Muscle layer of colon (tissue), 2 donors: ENCODE results near the gene HTR4.
A peak's percentile ranks its signal among the peaks of the same experiment; 100 is the strongest.

Source experiments
- H3K27ac ChIP-seq: one replicate; pipeline ENCODE4 v1.7.0; 2013; ENCODE audit warnings: low read depth, mild to moderate bottlenecking, low read length, moderate library complexity
- H3K27me3 ChIP-seq, 2 donors: one replicate each; pipeline ENCODE4 v1.7.0; 2013; ENCODE audit warnings: low read length in 2 of 2, mild to moderate bottlenecking in 2 of 2; ENCODE audit not compliant: insufficient read depth in 2 of 2, control insufficient read depth in 1 of 2
- H3K36me3 ChIP-seq: one replicate; pipeline ENCODE4 v1.7.0; 2013; ENCODE audit warnings: mild to moderate bottlenecking, low read length; ENCODE audit not compliant: insufficient read depth
- H3K4me1 ChIP-seq: one replicate; pipeline ENCODE4 v1.7.0; 2013; ENCODE audit warnings: mild to moderate bottlenecking, low read length; ENCODE audit not compliant: insufficient read depth
- H3K4me3 ChIP-seq, 2 donors: one replicate each; pipeline ENCODE4 v1.7.0; 2013; ENCODE audit warnings: low read length in 2 of 2, low read depth in 1 of 2, mild to moderate bottlenecking in 1 of 2, moderate library complexity in 1 of 2
- H3K9ac ChIP-seq: one replicate; pipeline ENCODE4 v1.7.0; 2013; ENCODE audit warnings: low read length
- H3K9me3 ChIP-seq: one replicate; pipeline ENCODE4 v1.7.0; 2013; ENCODE audit warnings: mild to moderate bottlenecking, low read length
- donor health status: abdominal sarcoma.
- donor health status: Adenocarcinoma of cecum.

The HTR4 gene, protein sequence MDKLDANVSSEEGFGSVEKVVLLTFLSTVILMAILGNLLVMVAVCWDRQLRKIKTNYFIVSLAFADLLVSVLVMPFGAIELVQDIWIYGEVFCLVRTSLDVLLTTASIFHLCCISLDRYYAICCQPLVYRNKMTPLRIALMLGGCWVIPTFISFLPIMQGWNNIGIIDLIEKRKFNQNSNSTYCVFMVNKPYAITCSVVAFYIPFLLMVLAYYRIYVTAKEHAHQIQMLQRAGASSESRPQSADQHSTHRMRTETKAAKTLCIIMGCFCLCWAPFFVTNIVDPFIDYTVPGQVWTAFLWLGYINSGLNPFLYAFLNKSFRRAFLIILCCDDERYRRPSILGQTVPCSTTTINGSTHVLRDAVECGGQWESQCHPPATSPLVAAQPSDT

GRCh38 chr5:148653836-148654781, at the start of gene HTR4:
TSS of gene HTR4 (minus strand) at chr5:148654527. CDS start at chr5:148637014, 17,513 bp downstream.
- no peaks in the 10 kb centered on the region for H3K27me3 ChIP-seq
- peak within 1 kb of the TSS; percentile 59 for H3K27ac ChIP-seq
- H3K4me3 ChIP-seq: peak within 1 kb of the TSS; percentile 58 to 63
- H3K9me3 ChIP-seq: no peaks in the 10 kb centered on the region
- no peaks in the 10 kb centered on the region for H3K36me3 ChIP-seq
- H3K4me1 ChIP-seq: peaks cover 21% of the 10 kb centered on the region
- H3K9ac ChIP-seq: no peak within 1 kb of the TSS

DNA sequence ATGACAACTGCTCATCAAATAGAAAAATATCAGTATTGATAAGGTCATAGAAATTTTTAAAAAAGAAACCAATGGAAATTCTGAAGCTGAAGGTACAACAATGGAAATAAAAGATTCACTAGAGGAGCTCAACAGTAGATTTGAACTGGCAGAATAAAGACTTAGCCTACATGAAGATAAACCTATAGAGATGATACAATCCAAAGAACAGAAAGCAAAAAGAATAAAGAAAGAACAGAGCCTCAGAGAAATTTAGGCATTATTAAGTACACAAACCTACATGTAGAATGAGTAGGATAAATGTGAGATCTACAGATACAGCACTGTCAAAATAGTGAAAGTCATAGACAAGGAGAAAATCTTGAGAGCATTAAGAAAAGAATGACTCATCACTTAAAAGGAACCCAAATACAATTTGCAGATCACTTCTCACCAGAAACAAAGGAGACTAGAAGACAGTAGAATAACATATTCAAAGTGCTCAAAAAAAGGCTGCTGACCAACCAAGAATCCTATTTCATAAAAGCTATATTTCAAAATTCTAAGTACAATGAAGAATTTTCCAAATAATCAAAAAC, 47.8 kb upstream of the HTR4 start:
- no peak overlapping the region for H3K9ac ChIP-seq
- no peak overlapping the region for H3K27ac ChIP-seq
- no peaks in the 10 kb centered on the region for H3K9me3 ChIP-seq
- no peaks in the 10 kb centered on the region for H3K36me3 ChIP-seq
- no peak overlapping the region for H3K4me3 ChIP-seq
- no peaks in the 10 kb centered on the region for H3K27me3 ChIP-seq
- peaks cover under 1% of the 10 kb centered on the region for H3K4me1 ChIP-seq

- H3K36me3 ChIP-seq: no peaks in the 10 kb centered on the region
- no peak overlapping the region for H3K4me3 ChIP-seq
- H3K27me3 ChIP-seq: no peaks in the 10 kb centered on the region
- H3K9ac ChIP-seq: no peak overlapping the region
- H3K4me1 ChIP-seq: peaks cover 14% of the 10 kb centered on the region
- no peaks in the 10 kb centered on the region for H3K9me3 ChIP-seq
- H3K27ac ChIP-seq: no peak overlapping the region
Observed at GRCh38 chr5:148699028-148699427, 44.7 kb upstream of the HTR4 start.

- Histone ChIP-seq H3K9me3 (no peaks in the 10 kb centered on the region), H3K36me3 (no peaks in the 10 kb centered on the region), H3K4me3 (no peak overlapping the region), H3K9ac (no peak overlapping the region), H3K27me3 (no peaks in the 10 kb centered on the region), H3K27ac (no peak overlapping the region), H3K4me1 (peaks cover 14% of the 10 kb centered on the region)
Observed at GRCh38 chr5:148697809-148698196, 43.5 kb upstream of the HTR4 start.

DNA sequence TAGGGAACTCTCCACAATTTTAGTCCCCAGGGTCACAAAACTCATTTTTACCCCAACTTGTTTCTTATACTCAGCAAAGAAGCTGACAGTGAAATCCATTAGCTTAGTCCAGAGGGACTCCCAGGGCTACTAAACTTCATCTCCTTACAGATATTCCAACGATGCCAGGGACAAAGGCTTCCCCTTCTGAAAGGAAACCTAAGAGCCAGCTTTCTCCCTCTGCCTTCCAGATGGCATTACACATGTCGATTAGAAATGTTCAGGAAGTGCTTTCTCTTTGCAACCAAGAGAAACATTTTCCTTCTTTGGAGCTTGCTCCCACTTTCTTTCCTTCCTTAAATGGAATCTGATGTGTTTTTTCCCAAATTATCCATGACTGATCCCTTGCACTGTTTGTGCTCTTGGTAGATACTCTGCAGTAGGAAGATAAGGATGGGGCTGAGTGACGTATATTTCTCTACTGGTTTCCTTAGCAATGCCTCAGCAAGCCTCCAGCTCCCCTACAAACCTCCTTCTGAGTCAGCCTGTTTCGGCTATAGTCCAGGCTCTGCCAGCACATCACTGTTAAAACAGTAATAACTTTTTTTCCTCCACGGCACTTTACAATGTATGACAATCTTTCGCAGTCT, 43.0 kb upstream of the HTR4 start:
- peaks cover 14% of the 10 kb centered on the region for H3K4me1 ChIP-seq
- H3K27ac ChIP-seq: peak overlapping the region; percentile 61
- H3K36me3 ChIP-seq: no peaks in the 10 kb centered on the region
- H3K4me3 ChIP-seq: peak overlapping the region in 1 of 2 donors; percentile 36
- no peaks in the 10 kb centered on the region for H3K9me3 ChIP-seq
- H3K9ac ChIP-seq: no peak overlapping the region
- no peaks in the 10 kb centered on the region for H3K27me3 ChIP-seq

DNA sequence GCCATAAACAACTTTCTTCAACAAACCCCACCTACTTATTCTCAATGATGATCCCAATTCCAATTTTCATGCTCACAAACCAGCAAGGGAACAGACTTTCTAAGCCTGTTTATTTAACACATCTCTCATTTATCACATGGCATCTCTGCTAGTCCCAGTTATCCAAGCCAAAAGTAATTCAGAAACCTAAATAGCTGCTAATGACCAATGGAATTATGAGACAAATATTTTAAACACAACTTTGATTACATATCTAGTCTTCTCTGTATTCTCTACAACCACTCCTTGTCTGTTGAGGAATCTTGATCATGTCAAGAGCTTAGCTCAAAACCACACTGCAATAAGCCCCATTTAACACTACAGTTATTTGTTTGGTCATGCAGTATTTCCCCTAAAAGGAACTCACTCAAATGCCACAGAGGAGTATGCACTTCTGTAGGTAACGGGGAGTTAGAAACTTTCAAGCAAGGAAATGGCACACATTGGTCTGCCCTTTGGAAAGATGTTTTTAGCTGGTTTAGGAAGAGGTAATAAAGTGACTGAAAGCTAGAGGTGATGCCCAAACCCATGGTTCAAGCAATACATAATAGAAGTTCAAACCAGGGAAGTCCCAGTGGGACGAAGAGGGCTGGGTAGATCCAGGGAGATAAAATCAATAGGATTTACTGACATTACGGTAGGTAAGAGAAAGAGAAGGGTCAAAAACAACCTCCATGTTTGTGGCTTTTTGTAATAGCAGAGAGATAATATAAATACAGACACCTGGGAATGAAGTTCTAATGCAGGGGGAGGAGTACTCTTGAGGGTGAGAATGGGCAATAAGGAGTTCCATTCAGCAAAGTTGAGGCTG, 42.1 kb upstream of the HTR4 start:
- peak overlapping the region; percentile 61 for H3K27ac ChIP-seq
- no peaks in the 10 kb centered on the region for H3K27me3 ChIP-seq
- peak overlapping the region in 1 of 2 donors; percentile 36 for H3K4me3 ChIP-seq
- no peaks in the 10 kb centered on the region for H3K36me3 ChIP-seq
- peaks cover 14% of the 10 kb centered on the region for H3K4me1 ChIP-seq
- no peaks in the 10 kb centered on the region for H3K9me3 ChIP-seq
- H3K9ac ChIP-seq: no peak overlapping the region

DNA sequence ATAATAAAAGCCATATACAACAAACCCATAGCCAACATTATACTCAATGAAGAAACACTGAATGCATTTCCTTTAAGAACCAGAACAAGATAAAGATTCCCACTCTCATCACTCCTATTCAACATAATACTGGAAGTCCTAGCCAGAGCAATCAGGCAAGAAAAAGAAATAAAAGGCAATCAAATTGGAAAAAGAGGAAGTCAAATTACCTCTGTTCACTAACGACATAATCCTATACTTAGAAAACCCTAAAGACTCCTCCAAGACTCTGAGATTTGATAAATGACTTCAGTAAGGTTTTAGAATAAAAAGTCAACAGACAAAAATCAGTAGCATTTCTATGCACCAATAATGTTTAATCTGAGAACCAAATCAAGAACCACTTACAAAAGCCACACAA, 36.6 kb upstream of the HTR4 start:
- H3K27ac ChIP-seq: no peak overlapping the region
- no peaks in the 10 kb centered on the region for H3K36me3 ChIP-seq
- H3K27me3 ChIP-seq: no peaks in the 10 kb centered on the region
- H3K4me3 ChIP-seq: no peak overlapping the region
- no peak overlapping the region for H3K9ac ChIP-seq
- H3K9me3 ChIP-seq: peaks cover 4% of the 10 kb centered on the region
- H3K4me1 ChIP-seq: peaks cover 2% of the 10 kb centered on the region

- Histone ChIP-seq H3K4me3 (no peak overlapping the region), H3K27me3 (no peaks in the 10 kb centered on the region), H3K9me3 (peaks cover 4% of the 10 kb centered on the region), H3K27ac (no peak overlapping the region), H3K36me3 (no peaks in the 10 kb centered on the region), H3K9ac (no peak overlapping the region), H3K4me1 (no peaks in the 10 kb centered on the region)
Observed at GRCh38 chr5:148688787-148689186, 34.5 kb upstream of the HTR4 start.

DNA sequence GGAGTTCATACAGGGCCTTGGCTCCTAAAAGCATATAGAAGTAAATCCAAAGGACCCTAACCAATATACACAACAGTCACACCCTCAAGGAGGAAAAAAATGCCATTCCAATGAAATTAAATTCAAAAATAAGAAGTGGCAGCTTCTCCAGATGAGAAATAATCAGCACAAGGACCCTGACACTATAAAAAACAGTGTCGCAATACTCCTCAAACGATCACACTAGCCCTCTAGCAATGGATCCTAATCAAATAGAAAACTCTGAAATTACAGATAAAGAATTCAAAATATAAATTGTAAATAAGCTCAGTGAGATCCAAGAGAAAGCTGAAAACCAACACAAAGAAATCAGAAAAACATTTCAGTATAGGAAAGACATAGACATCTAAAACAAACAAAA, 33.5 kb upstream of the HTR4 start:
- no peak overlapping the region for H3K9ac ChIP-seq
- peaks cover 4% of the 10 kb centered on the region for H3K9me3 ChIP-seq
- no peaks in the 10 kb centered on the region for H3K36me3 ChIP-seq
- H3K27me3 ChIP-seq: no peaks in the 10 kb centered on the region
- no peak overlapping the region for H3K27ac ChIP-seq
- H3K4me1 ChIP-seq: no peaks in the 10 kb centered on the region
- H3K4me3 ChIP-seq: no peak overlapping the region

- no peaks in the 10 kb centered on the region for H3K4me1 ChIP-seq
- H3K9me3 ChIP-seq: peaks cover 4% of the 10 kb centered on the region
- no peak overlapping the region for H3K27ac ChIP-seq
- no peaks in the 10 kb centered on the region for H3K27me3 ChIP-seq
- no peak overlapping the region for H3K4me3 ChIP-seq
- no peak overlapping the region for H3K9ac ChIP-seq
- H3K36me3 ChIP-seq: no peaks in the 10 kb centered on the region
Observed at GRCh38 chr5:148687427-148687826, 33.1 kb upstream of the HTR4 start.
